HG03558 (cell line): ENCODE measurements around the gene FICD.

Experiments used
- ATAC-seq: cut with Tn5 transposase; IDR thresholded peaks from one replicate; pipeline ENCODE4 v1.9.1; 2021; ENCODE audit warnings: moderate number of reproducible peaks; ENCODE audit not compliant: unreplicated experiment; ENCODE audit errors: extremely low read depth

FICD gene

DNA sequence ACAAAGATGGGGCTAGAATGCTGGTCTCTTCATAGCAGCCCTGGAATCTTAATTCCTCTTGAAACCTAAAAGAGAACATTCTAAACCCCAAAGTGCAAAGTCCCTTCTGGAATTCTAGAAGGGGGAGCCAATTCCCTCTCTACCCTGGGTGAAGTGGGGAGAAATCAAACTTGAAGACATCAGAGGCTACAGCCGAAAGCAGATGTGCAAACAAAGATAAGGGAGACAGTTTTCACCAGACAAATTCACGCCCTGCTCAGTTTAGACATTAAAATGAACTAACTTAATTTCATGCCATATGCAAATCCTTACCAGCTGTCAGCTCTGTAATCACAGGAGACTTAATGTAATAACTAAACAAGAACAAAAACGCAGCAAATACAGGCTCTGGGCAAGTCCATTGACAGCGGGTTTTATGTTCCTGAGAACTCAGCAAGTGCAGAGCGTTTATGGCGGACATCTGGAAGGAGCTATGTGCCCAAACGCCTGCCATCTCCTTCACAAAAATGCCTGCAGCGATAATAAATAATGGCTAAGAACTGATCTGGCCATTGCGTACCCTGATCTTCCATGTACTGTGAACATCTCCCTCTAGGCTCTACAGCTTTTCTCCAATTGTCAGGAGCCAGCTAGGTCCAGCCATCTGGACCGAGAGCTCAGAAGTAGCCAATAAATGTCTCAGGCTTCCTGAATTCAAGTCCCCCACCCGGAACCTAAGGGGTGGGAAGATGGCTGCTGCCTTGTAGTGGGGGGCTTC, 19.1 kb upstream of the FICD start:
- ATAC-seq, result no peak

DNA sequence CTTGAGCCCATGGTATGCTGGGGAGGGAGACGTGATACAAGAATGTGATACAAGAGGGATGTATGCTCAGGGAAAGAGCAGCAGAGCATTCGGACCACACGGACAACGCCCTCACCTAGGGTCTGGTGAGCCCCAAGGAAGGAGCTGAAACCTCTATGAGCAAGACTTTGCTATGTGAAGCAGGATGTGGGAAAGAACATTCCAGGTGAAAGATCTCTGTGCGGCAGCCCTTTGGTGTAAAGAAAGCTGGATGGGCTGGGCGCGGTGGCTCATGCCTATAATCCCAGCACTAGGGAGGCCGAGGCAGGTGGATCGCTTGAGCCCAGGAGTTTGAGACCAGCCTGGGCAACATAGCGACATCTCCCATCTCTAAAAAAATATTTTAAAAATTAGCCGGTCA, 16.9 kb upstream of the FICD start:
- no peak for ATAC-seq

DNA sequence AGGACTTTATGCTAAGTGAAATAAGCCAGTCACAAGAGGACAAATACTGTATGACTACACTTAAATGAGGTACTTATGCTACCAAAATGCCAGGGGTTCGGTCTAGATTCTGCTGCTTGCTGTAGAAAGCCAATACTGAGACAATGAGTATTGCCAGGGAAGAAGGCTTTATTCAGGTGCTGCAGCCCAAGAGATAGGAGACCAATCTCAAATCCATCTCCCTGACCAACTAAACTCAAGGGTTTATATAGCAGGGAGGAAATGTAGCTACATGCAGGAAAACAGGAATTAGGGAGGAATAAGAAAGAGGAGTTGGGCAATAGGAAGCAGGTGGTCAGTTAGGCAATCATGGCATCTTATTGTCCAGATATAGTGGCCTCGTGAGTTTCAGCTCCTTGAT, 12.2 kb upstream of the FICD start:
- ATAC-seq, result no peak

DNA sequence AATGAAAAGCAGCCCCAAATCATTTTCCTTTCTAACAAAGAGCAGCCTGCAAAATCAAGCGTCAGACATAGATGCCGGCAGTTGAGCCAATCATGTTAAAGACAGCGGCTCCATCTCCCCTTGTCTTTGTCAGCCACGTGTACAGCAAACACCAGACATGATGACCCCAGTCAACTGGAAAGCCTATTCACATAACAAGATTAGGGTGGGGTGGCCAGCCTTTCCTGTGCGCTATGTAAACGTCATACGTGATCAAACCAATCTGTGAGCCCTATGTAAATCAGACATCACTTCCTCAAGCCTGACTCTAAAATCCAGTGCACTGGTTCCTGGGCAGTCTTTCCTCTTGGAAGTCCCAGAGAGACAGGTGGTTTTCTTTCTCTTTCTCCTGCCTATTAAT, 9.9 kb upstream of the FICD start:
- ATAC-seq, result no peak

DNA sequence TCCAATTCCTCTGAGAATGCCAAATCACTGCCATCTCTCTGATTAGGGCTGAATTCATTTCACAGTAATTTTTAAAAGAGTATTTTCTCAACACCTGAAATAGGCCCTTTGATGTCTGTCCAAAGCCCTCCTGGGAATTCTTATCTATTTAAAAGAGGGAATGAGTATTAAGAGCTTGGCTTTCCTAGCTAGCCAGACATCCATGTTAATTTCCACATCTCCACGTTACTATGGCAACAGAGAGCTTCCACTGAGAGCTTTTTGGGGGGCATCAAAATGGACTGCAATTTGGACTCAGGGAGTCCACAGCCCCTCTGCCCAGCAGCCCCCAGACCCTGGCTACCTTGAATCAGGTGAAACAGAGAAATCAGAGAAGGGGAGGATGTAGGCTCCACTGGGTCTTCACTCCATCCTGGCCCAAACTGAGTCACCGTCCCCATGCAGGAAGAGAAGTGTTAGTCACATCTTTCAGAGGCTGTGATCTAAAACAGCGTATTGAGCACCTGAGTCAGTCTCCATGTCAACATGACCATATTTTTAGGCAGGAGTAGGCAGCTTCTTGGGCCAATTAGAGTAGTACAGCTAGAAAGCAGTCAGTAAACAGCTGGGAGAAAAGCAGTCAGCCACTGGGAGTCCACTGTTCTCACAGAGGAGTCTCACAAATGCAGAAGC, 7.0 kb upstream of the FICD start:
- no peak for ATAC-seq

DNA sequence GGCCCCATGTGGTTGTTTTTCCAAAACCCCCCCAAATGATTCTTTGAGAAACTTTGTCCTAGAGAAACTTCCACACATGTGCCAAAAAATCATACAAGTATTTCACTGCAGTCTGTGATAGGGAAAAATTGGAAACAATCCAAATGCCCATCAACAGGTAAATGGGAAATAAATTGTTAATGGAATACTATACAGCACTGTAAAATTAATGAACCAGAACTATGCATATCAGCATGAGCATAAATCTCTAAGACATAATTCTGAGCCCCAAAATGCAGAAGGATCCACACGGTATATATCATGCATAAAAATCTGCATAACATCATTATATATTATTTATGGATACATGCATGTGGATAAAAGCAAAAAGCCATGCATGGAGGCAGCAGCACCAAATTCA, 5.3 kb upstream of the FICD start:
- ATAC-seq, result no peak

DNA sequence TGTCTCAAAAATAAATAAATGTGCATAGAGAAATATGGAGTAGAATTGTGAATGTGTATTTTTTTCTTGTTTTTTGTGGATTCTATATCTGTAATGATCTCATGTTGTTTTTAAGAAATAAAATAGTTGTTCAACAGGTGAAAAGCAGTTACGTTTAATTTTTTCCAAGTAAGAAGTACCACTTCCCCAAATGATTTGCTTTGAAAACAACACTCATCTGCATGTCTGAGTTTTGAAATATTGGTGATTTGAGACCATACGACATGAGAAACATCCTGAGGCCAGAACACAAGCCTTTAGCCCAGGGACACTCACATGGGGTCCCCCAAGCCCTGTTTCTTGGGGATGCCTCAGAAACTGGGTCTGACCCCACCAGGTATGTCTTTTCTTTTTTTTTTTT, 4.2 kb upstream of the FICD start:
- ATAC-seq, result no peak

DNA sequence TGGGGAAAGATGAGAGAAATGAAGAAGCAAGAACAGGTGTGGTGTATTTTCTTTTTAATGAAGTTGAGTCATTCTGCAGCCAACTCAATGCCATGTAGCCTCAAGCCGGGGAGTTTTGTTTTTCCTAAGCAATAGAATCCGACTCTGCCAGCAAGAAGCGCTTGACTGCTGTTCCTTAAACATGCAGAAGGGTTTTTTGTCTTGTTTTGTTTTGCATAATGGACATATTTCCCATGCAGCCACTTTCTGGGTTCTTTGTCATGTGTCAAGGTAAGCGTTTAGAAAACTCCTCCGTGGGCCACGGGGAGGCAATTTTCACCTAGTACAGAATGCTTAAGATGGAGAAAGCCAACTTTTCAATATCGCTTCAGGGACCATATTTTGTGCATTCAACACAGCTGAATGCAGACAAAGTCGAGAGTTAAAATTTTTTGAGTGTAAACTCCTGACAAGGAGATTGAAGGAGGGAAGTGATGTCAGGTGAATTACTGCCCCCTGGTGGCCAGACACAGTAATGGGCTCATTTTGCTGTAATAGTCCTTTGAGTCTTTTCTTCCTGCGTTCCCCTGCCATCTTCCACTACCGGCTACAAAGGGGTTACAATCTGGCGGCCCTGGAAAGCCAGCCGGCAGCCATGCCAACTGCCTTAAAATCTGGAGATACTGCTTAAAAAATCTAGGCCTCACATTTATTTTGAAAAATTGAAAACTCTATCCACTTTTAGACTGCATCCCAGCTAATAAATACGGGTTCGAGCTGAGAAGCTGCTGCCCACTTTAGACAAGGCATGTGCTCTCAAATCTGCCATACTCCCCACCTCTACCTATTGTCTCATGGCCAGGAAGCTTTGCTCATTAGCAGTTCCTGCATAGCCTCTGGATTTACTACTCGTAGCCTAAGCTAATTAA, 3.2 kb upstream of the FICD start:
- no peak for ATAC-seq

DNA sequence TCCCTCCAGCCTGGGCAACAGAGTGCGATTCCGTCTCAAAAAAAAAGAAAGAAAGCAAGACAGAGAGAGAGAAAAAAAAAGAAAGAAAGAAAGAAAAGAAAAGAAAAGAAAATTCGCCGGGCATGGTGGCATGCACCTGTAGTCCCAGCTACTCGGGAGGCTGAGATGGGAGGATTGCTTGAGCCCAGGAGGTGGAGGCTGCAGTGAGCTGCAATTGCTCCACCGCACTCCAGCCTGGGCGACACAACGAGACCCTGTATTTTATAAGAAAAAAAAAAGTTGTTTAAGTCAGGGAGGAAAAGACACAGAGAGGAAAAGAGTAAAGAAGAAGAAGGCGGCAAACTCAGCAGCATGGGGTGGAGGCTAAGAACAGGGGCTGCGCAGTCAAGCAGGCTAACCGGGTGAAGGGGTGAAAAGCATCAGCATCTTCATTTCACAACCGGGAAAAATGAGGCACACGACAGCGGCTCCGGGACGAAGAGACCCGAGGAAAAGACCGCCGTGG, 557 bp upstream of the FICD start:
- no peak for ATAC-seq

DNA sequence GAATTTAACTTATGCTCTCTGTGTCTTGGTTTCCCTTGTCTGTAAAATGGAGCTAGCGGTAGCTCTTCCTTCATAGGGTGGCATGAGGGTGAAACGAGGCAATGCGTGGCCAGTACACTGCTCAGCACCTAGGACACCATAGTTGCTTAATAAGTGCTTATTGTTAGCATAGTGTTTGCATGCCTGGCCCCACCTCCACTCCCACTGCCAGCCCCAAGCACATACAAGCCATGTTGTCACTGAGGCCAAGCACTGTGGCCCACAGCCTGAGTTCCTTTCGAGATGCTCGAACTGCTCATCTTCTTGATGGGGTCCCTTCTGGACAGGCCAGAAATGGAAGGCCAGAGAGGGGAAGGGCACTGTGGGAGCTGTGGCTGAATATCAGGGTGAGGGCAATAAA, 839 bp downstream of the FICD start:
- ATAC-seq, result no peak

DNA sequence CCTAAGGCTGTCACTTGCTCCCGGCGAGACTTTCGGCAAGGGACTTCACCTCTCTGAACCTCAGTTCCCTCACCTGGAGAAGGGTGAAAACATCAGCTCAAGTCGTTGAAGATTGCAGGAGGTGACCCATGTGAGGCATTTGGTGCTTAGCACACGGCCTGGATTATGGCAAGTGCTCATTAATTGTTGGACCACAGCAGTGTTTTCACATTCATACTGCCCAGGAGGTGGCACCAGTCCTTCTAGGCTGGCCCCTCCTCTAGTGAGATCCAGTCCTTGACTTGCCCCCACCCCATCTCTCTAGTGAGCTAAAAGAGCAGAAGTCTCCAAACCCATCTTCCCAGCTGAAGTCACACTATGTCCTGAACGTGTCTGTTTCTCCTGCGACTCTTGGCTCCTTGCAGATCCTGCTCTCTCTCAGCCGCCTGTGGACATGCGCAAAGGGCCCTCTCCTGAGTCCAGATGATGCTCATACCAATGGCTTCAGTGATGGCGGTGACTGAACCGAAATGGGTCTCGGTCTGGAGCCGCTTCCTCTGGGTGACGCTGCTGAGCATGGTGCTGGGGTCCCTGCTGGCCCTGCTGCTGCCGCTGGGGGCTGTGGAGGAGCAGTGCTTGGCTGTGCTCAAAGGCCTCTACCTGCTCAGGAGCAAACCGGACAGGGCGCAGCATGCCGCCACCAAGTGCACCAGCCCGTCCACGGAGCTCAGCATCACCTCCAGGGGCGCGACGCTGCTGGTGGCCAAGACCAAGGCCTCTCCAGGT, 1.6 kb downstream of the FICD start:
- ATAC-seq, result no peak

DNA sequence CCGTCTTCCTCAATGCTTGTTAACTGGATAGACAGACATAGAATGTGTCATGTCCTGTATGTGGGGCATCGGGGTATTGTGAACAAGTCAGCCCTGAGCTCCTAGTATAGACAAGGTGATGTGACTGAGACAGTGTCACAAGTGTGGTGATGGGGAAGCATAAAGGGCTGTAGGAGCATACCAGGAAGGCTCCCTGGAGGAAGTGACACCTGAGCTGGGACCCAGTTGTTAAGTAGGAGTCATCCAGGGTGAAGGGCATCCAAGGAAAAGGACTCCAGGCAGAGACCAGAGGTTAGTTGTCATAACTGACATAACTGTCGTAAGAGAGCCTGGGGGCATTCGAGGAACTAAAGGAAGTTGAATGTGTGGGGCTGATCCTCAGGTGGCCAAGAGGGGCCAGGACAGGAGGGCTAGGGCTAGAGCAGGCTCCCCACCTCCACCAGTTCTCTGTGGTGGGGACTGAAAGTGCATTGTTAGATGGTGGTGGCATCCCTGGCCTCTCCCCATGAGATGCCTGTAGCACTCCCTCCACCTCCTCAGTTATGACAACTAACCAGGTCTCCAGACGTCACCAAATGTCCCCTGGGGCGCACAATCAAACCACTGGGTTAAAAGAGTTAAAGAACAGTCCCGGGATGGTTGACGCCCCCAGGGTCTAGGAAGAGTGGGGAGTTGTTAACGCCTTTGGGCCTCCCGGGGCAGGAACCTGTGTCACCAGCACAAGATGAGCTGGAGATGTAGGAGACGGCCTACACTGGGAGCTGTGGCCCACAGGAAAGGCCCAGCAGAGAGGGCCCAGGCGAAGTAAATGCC, 2.4 kb downstream of the FICD start:
- ATAC-seq, result no peak

DNA sequence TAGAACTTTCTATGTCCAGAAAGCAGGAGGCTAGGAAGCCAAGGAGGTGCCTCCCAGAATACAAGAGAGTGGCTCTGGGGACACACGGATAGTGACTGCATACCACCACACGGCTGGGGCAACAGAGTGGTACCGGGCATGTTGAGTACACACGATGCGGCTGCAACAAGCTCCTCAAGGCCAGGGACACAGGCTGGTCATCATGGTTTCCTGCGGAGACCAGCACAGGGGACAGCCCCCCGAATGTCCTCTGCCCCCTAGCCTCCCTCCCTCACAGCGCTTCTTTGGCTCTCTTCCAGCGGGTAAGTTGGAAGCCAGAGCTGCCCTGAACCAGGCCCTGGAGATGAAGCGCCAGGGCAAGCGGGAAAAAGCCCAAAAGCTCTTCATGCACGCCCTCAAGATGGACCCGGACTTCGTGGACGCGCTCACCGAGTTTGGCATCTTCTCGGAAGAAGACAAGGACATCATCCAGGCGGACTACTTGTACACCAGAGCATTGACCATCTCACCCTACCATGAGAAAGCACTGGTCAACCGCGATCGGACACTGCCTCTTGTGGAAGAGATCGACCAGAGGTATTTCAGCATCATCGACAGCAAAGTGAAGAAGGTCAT, 3.1 kb downstream of the FICD start:
- ATAC-seq, result no peak

DNA sequence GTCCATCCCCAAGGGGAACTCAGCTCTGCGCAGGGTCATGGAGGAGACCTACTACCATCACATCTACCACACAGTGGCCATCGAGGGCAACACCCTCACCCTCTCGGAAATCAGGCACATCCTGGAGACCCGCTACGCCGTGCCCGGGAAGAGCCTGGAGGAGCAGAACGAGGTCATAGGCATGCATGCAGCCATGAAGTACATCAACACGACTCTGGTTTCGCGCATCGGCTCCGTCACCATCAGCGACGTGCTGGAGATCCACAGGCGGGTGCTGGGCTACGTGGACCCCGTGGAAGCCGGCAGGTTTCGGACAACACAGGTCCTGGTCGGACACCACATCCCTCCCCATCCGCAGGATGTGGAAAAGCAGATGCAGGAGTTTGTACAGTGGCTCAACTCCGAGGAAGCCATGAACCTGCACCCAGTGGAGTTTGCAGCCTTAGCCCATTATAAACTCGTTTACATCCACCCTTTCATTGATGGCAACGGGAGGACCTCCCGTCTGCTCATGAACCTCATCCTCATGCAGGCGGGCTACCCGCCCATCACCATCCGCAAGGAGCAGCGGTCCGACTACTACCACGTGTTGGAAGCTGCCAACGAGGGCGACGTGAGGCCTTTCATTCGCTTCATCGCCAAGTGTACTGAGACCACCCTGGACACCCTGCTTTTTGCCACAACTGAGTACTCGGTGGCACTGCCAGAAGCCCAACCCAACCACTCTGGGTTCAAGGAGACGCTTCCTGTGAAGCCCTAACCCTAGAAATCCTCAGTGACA, 3.8 kb downstream of the FICD start:
- ATAC-seq, result no peak

DNA sequence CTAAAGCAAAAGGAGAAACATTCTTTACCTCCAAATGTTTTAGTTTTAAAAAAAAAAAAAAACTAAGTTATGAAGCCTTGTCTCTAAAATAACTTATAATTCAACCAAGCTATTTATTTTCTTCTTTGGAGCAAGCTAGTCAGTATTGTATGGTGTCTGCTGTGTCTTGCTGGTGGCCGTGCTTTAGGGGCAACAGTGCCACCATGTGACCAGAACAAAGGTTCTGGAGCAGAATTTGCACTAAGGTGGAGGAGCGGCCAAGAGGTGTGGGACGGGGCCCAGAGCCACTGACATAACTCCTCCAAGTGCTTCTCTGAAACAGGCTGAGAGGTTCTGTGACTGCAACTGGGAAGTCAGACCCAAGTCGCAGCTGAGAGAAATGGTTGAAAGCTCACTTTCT, 4.5 kb downstream of the FICD start:
- ATAC-seq, result no peak

DNA sequence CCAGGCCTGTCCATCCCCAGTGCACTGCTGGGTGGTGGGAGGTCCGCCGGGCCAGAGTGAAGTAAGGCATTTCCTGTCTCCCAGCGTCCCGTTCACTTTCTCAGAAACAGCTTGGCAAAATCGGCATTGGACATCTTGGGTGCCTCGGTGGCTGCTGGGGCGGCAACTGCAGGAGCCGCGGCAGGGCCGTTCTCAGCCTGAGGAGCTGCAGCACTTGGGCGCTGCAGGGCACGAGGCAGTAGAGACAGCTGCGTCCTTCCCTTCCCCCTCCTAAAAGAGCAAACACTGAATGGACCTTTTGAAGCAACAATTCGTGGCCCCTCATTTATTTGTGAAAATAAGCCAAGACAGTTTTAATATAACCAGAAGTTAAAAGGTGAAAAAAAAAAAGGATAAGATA, 8.3 kb downstream of the FICD start:
- ATAC-seq, result no peak

DNA sequence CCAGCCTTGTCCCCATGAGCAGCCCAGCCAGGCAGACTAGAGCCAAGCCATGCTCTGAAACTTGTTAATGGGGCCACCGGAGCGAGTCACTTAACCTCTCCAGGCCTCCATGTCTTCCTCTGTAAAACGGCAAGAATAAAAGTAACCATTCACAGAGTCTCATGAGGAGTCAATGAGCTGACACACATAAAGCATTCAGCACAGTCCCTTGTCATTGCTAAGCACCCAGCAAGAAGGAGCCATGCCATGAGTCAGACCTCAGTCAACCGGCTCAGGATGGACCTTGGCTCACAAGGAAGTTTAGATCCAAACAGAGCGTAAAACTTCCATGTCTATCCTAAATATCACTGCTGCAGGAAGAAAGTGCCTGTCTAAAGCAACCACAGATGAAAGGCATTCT, 10.6 kb downstream of the FICD start:
- ATAC-seq, result no peak

DNA sequence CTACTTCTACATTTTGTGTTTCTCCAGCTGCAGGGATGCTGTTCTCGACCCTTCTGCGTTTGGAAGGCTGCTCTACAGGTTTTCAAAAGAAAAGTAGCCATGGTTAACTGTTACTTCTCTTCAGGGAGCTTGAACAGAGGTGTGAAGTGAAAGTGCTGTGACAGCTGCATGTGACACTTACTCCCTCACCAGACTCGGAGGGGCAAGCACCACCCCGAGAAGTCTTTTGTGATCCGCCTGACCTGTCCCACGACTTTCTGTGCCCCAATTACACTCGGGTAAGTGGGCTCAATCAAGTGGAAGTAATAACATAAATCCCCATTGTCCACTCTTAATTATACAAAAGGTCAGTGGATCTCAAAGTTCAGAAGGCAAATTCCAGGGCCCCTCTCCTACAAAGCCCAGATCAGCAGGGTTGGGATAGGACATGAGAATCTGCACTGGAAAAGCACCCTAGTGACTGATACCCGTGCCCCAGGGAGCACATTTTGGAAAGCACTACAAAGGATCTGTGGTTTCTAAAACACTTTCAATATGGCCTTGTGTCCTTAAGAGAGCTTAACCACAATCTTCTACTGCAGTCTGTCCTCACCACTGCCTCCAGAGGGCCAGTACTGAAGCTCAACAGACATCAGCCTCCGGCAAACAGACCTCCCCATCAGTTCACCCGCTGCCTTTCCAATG, 11.5 kb downstream of the FICD start:
- ATAC-seq, result no peak
